ENCODE data around the gene CUX1.
"Not testable (repeated sequence)": the region's sequence is repeated elsewhere in the genome, so short reads cannot be mapped to it uniquely, and the experiment has no call there.

Gene CUX1

GRCh38 chr7:102284399-102284798, 467.0 kb downstream of the CUX1 start:
- DNase-seq = peak; percentile 27

DNA sequence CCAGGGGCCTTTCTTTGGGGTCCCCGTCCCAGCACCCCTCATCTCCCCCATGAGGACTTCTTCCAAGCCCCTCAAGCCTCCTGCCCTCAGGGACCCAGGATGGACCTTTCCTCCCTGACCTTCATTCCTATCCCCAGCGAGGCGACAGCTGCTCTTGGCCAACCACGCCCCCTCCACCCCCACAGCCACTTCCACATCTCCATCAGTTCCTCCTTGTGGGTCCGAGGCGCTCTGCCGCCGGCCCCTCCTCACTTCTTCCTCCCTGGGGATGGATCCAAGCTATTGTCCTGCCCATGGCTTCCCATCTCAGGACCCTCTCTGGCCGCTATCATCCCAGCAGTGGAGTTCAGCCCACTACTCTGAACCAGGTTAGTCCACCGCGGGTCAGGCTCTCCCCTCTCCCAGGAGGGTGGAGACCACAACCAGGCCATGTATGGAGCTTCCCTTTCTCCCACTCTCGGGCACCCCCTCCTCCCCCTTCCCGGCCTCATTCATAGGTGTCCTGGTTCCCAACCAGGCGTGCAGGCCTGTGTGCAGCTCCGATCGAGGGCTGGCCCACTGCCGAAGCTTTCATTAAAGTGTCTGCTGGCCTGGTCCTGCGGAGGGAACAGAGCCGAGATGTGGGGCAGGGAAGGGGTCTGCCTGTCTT, 467.6 kb downstream of the CUX1 start:
- DNase-seq = no peak

DNA sequence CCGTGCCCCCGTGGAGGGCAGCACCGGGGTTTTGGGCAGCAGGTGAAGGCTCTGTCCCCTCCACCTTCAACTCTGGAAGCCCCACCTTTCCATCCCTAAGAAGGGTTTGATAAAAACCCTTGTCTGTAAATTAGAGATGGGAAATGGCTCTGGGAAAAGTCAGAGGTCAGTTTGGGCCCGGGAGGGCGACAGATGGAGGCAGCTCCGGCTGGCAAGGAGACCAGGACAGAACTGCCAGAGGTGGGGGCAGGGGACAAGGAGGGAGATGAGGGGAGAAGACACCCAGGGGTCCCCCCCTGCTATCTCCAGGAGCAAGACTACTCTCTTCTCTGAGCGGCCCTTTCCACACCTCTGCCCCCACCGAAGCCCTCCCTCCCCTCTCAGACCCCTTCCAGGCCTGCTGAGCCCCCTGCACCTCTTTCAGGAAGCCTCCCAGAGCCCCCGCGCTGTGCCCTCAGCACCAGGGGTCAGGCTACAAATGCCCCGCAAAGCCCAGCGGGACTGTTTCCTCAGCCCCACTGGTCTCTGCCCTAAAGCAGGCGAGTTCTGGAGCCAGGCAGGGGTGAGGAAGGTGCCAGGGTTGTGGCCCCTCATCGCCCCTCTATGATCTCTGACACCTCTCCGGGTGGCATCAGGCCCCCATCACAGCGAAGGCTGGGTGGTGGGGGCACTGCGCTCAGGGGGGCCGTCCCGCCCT, 468.3 kb downstream of the CUX1 start:
- no peak for DNase-seq

DNA sequence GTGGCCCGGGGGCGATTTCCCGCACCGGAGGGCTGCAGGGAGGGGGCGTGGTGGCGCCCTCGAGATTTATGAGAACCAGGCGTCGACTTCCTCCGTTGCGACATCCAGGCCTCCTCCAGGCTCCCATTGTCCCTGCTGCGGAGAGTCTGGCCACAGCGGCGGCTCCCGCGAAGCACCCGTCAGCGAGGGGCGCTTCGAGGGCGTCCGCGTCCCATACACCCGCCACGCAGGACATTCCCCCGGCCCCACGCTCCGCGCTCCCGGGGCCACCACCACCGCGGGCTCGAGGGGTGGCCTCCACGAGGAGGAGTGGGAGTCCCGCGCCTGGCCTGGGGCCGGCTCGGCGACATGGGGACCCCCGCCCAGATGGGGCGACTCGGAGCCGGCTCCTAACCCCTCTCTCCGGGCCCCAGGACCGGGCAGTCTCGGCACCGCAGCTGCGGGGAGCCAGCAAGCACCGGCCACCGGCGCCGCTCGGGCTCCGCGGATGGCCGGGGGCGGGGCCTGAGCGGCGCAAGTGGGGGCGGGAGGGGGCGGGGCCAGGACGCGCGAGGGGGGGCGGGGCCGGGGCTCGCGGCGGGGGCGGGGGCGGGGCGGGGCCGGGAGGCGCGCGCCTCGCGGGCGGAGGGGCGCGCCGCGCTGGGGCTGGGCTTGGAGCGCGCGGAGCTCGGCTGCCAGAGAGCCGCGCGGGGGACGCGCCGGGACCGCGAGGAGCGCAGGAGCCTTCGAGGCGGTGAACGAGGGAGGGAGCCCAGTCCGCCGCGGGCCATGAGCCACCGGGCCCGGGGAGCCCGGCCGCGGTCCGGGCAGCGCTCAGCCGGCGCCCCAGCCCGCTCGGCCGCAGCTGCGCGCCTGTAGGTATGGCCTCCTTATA, 469.0 kb downstream of the CUX1 start, which contains the start of gene SH2B2:
Gene SH2B2 (plus strand): TSS at position 632 of the 874 bp plus-strand sequence. CDS start 13,683 bp downstream, outside the sequence.
- DNase-seq = peak; percentile 32

GRCh38 chr7:102287111-102287980, 469.9 kb downstream of the CUX1 start:
- peak; percentile 14 for DNase-seq

GRCh38 chr7:102287981-102288278, 470.5 kb downstream of the CUX1 start:
- no peak for DNase-seq

GRCh38 chr7:102288285-102288930, 471.0 kb downstream of the CUX1 start:
- peak; percentile 22 for DNase-seq

DNA sequence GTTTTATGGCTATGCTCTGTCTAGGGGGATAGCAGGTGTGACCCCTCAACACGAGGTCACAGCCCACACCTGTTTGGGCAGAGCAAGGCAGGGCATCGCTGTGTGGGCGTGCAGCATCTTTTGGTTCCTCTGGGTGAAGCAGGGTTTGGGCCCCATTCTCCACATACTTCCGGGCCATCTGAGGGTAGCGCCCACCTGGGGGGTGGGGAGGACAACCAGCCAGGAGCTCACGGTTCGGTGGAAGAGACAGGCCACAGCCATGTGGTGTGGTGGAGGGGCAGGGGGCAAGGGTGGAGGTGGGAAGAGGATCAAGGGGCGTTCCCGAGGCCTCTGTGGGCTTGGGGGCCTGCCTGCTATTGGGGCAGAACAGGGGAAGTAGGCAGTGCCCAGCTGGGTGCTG, 471.6 kb downstream of the CUX1 start:
- DNase-seq = no peak

DNA sequence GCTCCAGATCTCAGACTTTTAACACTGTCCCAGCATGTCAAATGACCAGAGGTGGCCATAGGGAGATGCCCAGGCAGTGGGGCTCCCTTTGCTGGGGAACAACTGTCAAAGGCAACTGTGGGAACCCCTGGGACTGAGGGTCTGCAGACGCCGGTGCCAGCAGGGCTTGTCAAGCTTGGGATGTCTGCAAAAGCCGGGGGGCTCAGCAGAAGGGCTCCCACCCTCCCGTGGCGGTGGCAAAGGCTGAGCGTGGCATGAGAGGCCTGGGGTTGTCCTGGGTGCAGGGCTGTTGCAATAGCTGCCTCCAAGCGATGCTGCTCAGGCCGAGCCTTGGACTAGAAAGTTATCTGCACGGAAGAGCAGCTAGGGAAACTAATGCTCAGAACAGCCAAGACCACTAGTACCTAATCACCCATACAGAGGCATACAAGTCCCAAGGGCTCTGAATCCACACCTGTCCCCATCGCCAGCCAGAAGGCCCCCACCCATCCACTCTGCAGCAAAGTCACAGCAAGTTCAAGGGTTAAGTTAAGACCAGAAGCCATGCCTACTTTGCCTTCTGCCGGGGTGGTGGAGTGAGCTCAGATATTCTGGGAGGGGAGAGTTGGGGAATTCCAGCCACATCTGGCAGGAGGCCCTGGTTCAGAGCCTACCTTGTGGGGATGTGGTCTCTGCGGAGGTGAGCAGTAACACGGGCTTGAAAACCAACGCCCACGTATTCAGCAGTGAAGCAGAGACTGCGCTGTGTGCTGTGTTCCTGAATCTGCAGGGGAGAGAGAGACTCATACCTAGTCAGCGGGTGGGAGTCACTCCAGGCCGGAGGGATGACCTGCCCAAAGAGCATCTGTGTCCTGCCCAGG, 473.9 kb downstream of the CUX1 start:
- DNase-seq = peak; percentile 28

- no peak for DNase-seq
Observed at GRCh38 chr7:102291916-102292267, 474.5 kb downstream of the CUX1 start.

GRCh38 chr7:102292813-102293798, 475.7 kb downstream of the CUX1 start:
- no peak for DNase-seq

GRCh38 chr7:102294589-102294988, 477.2 kb downstream of the CUX1 start:
- no peak for DNase-seq

DNA sequence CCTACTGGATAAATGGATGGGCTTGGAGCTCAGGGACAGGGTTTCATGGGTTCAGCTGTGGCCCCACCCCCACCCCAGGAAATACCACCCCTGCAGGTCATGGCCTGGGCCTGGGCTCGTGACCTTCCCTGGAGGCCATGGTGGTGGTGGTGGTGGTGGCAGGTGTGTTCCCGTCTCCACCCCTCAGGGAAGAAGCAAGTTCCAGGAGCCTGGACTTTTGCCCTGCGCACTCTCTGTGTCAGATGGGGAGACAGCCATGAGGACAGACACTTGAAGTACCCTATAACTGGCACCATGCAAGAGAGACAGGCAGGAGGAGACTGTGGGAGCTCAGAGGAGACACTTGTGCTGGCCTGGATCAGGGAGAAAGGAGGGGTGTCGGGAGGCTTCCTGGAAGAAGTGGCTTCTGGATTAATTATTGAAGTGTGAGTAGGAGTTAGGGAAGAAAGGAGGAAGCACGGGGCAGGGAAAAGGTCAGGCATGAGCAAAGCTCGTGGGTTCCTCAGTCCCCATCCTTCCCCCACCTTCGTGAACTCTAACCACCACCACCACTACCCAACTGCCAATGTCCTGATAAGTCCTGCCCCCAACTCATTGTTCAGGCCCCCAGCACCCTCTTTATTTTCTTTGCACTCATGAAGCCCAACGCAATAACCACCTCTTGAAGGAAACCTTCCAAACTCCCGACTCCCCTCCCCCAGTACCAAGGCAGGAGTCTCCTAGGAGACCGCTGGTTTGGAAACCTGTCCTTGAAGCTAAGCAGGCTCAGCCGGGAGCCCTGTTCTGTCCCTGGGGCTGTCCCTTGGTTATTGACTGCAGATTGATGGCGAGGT, 478.1 kb downstream of the CUX1 start:
- DNase-seq = no peak

DNA sequence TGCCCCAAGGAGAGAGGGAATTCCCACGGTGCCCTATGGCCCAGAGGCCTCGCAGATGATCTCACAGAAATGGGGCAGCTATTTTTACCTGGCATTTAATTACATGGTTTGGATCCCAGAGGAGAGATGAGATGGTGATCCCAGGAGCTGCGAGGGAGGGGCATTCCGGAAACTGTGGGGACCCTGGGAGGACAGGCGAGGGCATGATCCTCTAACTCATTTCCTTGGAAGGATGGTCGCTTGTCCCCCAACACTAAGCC, 478.7 kb downstream of the CUX1 start:
- no peak for DNase-seq

- DNase-seq = no peak
Observed at GRCh38 chr7:102296514-102296913, 479.1 kb downstream of the CUX1 start.

- no peak for DNase-seq
Observed at GRCh38 chr7:102297487-102298218, 480.2 kb downstream of the CUX1 start.

- no peak for DNase-seq
Observed at GRCh38 chr7:102300643-102301221, 483.3 kb downstream of the CUX1 start.

DNA sequence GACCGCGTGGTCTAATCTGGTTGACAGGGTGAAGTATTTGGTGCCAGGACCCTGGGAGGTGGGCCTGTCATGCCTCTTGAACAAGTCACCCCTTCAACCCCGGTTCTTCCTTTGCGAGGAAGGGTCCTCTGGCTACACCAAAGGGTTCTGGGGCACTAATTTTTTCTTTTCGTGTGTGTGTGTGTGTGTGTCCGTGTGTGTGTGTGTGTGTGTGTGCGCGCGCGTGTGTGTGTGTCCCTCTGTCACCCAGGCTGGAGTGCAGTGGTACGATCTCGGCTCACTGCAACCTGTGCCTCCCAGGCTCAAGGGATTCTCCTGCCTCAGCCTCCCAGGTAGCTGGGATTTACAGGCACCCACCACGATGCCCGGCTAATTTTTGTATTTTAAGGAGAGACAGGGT, 483.9 kb downstream of the CUX1 start:
- DNase-seq = not testable (repeated sequence)

Data from activated CD4-positive, alpha-beta T cell treated with anti-CD3 and anti-CD28 coated beads, Interleukin-10, Interleukin-2, amounts not matched to agents 100 ng/mL and 50 ng/mL, durations not matched to agents 16 hours and 8 hours (primary cell).